NCI-H510A treated with DMSO at 0.1 percent for 48 hours (cell line): ENCODE measurements around the gene MACROD2.

Experiments
- DNase-seq: peaks from one replicate; lab custom pipeline; 2025; lab: John Stamatoyannopoulos, UW

The MACROD2 gene

DNA sequence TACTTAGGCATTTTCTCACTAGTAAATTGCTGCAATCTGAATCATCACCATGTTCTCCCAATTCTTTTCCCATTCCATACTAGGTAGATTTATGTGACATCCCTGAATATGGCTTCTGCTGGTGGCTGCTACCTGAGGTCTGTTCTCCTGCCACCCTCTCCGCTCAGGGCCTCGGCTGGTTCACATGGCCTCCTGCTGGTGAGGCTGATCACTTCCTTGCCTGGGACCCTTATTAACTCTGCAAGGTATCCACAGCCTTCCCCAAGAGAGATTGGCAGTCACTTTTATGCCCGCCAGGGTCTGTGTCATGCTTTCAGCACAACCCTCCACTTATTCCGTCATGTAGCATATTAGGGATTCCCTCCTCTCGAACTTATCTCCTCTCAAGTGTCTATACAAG lies 766.6 kb downstream of the MACROD2 start:
- no peak for DNase-seq

GRCh38 chr20:14764511-14765369 lies 769.4 kb downstream of the MACROD2 start:
- DNase-seq: no peak

DNA sequence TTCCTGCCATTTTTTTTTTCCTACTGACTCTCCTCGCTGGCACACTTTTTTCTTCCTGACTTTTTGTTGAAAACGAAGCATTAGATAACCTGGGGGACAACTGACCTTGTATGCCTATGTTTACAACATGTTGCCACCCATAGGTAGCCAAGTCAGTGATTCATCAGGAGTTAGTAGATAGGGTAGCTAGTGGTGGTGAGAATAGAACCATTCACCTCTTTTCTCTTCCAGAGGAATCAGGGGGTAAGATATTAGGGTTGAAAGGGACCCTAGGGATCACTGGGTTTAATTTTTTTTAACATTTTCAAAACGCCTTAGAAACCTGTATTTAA lies 770.0 kb downstream of the MACROD2 start:
- DNase-seq: no peak

DNA sequence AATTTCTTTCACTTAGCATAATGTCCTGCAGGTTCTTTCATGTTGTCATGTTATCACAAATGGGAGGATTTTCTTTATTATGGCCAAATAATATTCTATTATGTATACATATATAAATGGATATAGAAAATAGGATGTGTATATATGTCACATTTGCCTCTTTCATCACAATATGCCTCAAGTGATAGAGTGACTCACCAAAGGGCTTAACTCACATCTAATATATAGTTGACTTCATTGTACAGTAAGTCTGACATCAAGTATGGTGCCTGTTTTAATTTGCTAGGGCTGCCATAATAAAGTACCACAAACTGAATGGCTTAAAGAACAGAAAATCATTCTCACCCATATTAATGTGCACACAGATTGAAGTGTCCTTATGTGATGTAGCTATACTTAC lies 778.2 kb downstream of the MACROD2 start:
- no peak for DNase-seq

- DNase-seq: no peak
Measured at GRCh38 chr20:14775778-14776177, 780.5 kb downstream of the MACROD2 start.

GRCh38 chr20:14777591-14777990 lies 782.3 kb downstream of the MACROD2 start:
- no peak for DNase-seq

- no peak for DNase-seq
Measured at GRCh38 chr20:14778096-14778495, 782.8 kb downstream of the MACROD2 start.

DNA sequence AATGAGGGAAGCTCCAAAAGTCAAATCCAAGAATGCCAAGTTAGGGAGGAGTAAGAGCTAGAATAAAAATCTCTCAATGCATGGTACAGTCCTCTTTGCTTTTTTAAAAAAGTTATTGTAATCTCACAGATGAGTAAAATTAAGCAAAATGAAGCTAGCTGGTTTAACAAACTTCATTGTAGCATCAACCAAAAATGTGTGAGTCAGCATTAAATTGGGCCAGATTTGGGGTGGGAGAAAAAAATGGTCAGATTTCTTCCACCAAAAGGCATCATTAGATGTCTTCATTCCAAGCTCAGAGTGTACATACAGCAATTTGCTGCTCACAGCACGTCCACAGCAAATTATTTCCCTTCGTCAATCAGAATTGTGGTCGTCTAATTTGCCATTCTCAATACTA lies 783.6 kb downstream of the MACROD2 start:
- no peak for DNase-seq

DNA sequence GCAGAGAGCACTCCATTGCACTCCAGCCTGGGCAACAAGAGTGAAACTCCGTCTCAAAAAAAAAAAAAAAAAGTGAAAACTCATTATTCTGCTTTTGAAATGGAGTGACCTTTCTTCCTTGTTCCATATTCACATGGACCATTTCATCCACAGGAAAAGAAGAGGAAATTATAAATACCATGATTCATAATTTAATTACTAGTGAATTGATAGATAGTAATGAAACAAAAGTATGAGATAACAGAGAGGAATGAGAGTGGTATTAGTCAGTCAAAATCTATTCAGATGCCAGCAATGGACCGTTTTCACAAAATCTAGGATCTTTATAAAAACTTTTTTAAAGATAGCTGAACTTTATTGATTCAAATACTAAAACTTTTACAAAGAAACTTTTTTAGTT lies 785.2 kb downstream of the MACROD2 start:
- no peak for DNase-seq

GRCh38 chr20:14782731-14783130 lies 787.4 kb downstream of the MACROD2 start:
- DNase-seq: no peak

- DNase-seq: no peak
Measured at GRCh38 chr20:14783766-14784165, 788.5 kb downstream of the MACROD2 start.

DNA sequence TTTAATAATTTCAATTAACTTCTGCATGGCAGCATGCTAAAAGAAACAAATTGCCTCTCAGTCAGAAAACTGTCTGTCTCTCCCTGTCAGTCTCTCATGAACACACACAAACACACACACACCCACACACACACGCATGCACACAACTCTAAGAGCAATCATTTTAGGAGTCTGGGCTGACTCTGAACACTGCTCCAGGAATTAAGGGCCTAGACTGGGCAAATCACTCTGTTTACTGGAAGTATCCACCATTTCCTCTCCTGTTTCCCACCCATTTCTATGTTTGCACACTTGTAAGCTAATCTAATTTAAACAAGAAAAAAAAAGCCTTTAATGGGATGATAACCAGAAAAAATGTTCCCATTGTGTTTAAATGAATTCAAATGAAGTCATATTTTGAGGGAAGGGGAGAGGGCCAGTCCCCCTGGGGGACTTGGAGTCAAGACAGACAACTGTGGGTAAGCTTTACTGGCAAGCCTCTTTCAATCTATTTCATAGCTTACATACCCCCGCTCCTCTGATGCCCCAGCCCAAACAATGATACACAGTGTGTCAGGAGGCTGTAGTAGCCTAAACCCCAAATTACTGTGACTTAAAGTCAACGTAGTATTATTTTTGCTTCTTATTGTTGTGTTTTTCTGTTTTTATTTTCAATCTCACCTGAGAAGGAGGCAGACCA lies 789.9 kb downstream of the MACROD2 start:
- DNase-seq: no peak

- DNase-seq: no peak
Measured at GRCh38 chr20:14790190-14790589, 794.9 kb downstream of the MACROD2 start.

DNA sequence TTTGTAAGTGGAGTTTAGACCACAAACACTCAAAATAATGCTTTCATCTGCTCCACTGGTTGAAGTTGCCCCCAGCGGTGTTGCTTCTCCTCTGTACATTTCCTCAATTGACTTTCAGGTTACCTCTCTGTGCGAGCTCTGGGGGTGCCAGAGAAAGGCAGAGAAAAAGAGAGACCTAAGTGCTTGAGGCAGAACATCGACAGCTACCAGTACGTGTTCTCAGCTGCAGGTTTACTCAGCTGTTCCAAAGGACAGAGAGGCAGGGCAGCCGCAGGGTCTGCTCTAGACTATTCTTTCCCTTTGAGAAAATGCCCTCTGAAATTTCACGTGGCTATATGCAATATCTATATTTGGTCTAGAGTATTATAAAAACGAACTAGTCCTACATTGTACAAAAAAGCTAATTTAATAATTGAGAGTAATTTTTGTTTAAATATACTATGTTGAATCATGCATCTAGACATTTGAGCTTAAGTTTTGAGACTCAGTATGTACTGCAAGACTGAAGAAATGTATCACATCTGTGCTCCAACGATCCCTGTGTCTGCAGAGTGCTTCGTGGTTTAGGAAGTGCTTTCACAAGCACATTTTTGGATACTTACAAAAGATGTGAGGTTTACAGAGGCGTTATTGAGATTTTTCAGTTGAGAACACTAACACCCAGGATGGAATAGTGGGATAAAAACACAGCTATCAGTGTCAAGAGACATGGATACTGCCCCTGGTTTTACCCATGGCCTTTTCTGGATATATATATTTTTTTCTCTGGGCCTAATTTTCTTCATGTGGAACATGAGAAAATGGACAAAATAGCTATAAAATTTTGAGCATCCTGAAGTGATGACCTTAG lies 795.7 kb downstream of the MACROD2 start:
- peak; percentile 49 for DNase-seq

DNA sequence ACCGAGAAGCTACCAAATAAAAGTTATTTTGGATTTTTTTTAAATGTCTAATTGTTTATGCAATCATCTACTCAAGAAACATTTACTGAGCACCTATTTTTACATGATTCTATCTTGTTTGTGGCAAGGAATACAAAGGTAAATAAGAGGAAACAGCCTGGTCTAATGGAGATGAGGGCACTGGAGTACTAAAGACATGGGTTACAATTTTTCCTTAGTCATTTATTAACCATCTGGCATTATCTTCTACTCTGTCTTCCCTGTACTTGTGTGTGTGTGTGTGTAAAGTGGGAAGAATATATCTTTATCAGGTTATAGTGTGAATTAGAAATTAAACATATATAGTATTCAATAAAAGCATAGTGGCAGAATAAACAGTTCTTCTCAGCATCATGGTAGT lies 797.6 kb downstream of the MACROD2 start:
- no peak for DNase-seq

GRCh38 chr20:14799545-14800216 lies 804.4 kb downstream of the MACROD2 start:
- no peak for DNase-seq

DNA sequence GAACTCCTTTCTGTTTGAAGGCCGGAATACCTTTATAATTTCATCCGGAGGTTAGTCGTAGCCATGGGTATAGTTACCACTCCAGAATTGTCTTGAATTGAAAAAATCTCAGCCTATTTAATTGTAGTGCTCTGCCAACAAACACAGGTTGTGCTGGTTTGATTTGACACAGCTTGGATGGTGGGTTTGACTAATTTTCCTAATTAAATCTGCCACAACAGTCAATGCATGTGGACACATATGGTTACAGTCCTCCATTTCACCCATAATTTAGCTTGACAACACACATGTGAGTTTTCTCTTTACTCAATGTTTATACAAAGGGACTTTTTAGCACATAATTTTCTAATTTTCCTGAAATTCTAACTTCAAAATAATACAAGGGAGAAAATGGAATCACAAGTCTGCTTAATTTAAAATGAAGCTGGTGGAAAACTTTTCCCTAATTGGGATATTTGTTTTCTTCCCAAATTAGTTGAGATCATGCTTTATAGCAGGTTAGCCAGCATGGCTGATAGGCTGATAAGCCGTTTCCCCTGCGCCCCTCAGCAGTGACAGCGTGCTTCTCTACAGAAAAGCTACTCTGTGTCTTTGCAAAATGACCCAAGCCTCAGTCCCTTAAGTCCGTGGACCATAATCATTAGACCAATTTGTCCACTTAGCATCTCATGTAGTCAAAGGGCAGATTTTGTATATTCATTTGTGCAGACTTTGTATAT lies 805.5 kb downstream of the MACROD2 start:
- no peak for DNase-seq

GRCh38 chr20:14801591-14802325 lies 806.4 kb downstream of the MACROD2 start:
- DNase-seq: no peak

DNA sequence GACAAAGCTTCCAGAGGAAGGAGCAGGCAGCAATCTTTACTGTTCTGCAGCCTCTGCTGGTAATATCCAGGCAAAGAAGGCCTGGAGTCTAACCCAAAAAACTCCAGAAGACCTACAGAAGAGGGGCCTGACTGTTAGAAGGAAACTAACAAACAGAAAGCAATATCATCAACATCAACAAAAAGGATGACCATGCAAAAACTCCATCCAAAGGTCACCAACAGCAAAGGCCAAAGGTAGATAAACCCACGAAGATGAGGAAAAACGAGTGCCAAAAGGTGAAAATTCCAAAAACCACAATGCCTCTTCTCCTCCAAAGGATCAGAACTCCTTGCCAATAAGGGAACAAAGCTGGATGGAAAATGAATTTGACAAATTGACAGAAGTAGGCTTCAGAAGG lies 811.9 kb downstream of the MACROD2 start:
- no peak for DNase-seq

DNA sequence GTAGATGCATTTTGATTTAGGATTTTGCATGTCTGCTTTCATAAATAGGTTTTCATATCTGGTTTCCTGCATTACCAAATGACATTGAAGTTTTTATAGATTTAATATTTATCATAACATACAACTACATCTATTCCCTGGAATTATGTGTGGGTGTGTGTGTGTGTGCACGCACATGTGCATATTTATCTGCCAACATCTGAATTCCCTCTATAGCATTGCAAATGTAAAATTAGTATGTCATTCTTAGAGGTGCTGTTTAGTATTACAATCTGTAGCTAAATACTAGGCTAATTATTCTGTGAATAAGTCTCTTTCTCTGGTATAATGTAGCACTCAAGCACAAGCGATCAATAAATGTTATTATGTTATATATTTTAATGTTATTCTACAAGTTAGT lies 820.0 kb downstream of the MACROD2 start:
- no peak for DNase-seq

DNA sequence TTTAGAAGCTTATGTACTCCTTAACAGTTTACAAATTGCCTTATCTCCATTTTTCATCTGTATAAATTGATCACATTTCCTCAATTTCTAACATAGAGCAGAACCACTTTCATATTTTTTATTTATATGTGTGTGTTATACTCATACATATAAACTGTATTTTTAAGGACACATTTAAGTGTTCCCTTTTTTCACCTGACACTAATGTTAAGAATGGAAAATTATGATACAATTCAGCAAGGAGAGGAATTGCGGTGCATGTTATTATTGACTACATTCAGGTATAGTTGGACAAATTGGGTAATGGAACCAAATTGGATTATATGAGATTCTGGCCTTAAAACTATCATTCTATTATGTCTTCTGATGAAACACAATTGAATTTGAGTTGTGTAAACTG lies 821.2 kb downstream of the MACROD2 start:
- no peak for DNase-seq
